HG03521 (cell line): Measurements from ENCODE around the gene JOSD2.
"Not testable (repeated sequence)": the region's sequence is repeated elsewhere in the genome, so short reads cannot be mapped to it uniquely, and the experiment has no call there.

ENCODE experiments used
- ATAC-seq: cut with Tn5 transposase; IDR thresholded peaks from one replicate; pipeline ENCODE4 v1.9.1; 2021; ENCODE audit warnings: mild to moderate bottlenecking, moderate library complexity; ENCODE audit not compliant: unreplicated experiment

JOSD2 gene

GRCh38 chr19:50478901-50479715 lies 31.9 kb downstream of the JOSD2 start:
- no peak for ATAC-seq

DNA sequence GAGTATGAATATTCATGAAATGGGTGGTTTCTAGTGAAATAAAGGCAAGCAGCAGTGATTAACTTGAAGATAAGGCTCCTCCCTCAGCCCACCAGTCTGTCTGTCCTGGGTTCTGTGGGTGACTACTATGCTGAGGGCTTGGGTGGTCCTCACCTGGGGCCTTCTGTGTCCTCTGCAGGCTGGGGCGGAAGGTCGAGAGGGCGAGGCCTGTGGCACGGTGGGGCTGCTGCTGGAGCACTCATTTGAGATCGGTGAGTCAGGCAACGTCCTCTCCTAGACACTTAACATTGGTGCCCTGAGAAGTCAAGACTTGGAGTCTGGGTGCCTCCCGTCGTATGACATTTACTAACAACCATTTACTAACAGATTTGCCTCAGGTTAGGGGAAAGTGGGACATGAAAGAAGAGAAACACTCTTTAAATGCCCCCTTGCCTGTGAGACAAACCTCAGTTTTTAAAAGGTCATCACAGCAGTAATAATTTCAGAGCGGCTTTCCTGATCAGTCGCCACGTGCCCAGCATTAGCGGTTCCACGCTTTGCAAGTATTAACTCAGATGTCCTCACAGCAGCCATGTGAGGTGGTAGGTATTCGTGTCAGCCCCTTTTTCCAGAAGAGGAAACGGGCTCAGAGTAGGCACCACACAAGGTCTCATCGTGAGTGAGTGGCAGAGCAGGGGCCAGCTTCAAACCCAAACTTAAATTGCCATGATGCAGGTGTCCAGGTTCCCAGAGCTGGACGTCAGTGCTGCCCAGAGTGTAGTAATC lies 33.1 kb downstream of the JOSD2 start:
- no peak for ATAC-seq

GRCh38 chr19:50476907-50477238 lies 34.1 kb downstream of the JOSD2 start:
- no peak for ATAC-seq

DNA sequence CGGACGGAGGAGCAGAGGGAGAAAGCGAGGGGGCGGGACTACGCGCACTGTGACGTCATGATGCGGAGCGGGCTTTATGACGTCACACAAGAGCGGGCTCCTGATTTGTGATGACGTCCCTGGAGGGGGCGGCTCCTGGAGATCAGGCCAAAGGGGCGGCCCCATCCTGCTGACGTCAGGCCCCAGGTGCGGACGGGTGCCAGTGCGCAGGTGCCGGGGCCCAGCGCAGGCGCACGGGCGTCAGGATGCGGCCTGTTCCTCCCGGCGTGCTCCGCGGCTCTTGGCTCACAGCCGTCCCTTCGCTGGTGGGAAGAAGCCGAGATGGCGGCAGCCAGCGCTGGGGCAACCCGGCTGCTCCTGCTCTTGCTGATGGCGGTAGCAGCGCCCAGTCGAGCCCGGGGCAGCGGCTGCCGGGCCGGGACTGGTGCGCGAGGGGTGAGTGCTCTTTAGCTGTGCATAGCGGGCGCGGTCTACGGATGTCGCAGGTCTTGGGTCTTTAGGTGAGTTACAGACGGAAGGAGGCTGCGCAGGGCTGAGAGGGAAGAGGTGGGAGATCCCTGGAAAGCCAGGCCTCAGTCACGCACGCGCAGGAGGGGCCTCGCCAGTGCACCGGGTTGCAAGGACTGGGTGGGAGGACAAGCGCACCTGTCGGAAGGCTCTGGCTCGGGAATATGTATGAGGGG lies 34.6 kb downstream of the JOSD2 start, which contains the start of the genes EMC10 and GARIN5A:
TSS of gene EMC10 (plus strand) at position 284 of the 683 bp plus-strand sequence. CDS start at position 322, 38 bp downstream.
TSS of gene GARIN5A (minus strand) at position 625 of the 683 bp plus-strand sequence. CDS start at position 165, 460 bp downstream.
- peak; percentile 81 for ATAC-seq

DNA sequence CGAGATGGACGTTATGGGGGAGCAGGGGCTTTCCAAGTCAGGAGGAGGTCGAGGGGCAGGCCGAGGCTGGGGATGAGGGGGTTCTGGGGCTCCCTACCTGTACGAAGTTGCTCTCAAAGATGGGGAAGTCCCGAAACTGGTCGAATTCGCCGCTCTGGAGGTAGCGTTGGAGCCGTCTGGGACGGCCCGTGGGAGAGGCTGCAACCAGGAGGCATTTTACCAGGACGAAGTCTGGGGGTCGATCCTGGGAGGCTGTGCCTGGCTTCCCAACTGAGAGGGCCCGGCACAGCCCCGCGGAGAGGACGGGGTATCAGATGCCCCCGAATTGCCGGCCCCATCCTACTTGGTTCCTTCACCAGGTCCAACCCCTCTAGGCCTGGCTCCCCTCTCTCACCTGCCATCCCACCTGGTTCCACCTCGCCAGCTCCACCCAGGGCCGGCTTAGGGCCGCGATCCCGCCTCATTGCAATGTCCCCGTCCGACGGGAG lies 35.2 kb downstream of the JOSD2 start:
- ATAC-seq = no peak

GRCh38 chr19:50475101-50475568 lies 35.9 kb downstream of the JOSD2 start:
- no peak for ATAC-seq

DNA sequence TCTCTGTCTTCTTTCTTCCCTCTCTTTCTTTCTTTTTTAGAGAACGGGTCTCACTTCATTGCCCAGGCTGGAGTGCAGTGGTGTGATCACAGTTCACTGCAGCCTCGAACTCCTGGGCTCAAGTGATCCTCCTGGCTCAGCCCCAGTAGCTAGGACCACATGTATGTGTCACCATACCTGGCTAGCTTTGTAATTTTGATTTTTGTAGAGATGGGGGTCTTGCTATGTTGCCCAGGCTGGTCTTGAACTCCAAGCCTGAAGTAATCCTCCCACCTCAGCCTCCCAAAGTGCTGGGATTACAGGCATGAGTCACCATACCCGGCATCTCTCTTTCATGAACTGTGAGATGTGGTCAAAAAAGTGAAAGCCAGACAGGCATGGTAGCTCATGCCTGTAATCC lies 37.7 kb downstream of the JOSD2 start:
- not testable (repeated sequence) for ATAC-seq

DNA sequence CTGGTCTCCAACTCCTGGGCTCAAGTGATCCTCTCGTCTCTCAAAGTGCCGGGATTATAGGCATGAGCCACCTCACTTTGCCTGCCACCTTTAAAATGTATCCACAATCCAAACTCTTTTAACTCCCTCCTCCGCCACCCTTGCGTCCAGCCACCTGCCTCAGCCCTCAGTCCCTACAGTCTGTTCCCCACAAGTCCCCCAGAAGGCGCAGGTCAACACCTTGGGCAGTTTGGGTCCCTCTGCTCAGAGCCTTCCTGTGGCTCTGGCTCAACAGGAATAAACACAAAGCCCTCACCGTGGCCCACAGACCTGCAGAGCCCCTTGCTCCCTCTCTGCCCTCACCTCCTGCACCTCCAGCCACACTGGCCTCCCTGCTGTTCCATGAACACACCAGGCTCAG lies 42.2 kb downstream of the JOSD2 start:
- no peak for ATAC-seq

DNA sequence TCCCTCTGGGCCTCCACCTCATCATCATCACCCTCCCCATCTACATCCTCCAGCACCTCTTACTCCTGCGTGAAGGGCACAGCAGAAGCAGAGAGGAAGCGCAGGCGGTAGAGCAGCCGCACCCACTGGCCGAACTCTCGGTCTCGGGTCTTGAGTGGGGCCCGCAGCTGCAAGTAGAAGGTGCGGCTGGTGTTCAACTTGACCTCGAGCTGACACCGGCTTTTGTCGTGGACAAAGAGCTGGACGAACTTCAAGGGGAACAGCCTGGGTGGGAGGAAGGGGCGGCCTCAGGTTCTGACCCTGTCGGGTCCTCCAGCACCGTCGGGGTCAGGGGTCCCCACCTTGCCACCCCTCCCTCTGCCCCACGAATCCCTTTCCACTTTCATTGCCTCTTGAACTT lies 43.4 kb downstream of the JOSD2 start:
- no peak for ATAC-seq

DNA sequence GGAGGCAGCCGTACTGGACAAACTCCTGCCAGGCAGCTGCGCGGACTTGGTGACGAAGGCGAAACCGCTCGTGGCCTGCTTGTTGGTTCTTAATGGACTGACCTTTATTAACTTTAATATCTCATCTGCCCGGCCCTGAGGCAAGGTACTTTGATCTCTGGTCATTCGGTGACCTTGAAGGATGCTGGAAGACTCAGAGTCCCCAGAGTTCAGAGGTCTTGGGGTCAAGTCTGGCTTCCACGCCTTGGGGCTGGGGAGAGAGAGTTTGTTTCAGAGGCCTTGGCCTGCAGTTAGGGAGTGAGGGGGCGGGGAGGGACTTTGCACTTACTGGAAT lies 44.3 kb downstream of the JOSD2 start:
- ATAC-seq = no peak

DNA sequence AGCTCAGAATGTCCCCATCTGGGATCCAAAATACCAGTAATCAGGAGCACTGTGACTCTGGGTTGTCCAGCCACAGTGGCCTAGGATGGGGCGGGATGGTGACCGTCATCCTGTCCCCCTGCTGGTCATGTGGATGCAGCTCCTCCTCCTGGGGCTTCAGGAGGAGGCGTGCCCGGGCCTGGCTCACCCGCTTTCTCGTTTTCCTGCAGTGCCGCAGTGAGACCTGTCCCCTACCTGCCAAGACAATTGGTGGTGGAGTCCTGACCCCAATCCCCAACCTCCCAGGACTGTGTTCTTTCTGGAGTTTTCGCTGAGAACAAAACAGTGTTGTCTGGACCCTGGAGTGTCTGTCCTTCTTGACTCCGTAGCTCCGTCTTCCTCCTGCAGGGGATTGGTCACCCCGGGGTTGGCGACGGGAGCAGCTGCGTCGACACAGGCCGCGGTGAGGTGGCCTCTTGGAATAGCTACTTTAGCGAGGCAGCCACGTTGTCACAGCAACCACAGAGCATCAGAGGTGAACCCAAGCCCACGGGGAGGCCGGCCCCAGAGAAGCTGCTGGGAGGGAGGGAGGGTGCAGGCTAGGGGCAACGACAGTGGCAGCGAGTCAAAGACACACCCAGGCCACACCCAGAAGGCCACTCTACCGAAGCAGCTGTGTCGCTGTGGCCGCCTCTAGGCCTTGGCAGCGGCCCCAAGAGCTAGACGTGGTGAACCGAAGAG lies 44.8 kb downstream of the JOSD2 start:
- no peak for ATAC-seq

- ATAC-seq = no peak
Measured at GRCh38 chr19:50465000-50465399, 46.0 kb downstream of the JOSD2 start.

- no peak for ATAC-seq
Measured at GRCh38 chr19:50464348-50464747, 46.6 kb downstream of the JOSD2 start.

DNA sequence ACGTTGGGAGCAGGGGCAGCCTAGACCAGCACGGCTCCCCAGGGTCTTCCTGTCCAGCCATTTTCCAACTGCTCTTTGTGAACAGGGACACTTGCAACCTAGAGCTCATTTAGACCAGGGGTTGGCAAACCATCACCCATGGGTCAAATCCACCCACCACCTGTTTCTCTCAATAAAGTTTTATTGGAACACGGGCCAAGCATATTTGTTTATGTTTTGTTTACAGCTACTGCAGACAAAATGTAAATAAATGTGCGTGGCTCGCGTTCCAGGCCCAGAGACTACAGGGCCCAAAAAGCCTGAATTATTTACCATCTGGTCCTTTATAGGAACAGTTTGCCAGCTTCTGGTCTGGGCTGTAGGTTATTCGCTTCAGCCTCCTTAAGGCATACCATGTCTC lies 48.0 kb downstream of the JOSD2 start:
- no peak for ATAC-seq

- ATAC-seq = no peak
Measured at GRCh38 chr19:50461066-50461875, 49.7 kb downstream of the JOSD2 start.

DNA sequence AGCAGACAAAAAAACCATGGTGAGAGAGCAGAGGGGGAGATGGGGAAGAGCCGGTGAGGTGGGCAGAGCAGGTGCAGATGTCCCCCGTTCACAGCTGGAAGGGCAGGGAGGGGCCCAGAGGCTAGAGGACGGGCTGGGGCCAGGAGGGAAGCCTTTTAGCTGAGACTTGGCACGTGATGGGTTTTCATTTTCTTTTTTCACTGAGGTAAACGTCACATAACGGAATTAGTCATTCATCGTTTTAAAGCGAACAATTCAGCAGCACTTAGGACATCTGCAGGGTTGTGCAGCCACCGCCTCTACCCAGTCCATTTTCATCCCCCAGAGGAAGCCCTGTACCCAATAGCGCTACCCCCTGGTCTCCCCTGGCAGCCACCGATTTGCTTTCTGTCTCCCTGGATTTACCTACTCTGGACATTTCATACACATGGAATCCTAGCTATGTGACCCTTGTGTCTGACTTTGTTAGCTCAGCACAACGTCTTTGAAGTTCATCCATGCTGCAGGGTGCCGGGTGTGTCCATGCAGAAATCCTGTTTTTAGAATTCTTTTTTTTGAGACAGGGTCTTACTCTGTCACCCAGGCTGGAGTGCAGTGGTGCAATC lies 50.7 kb downstream of the JOSD2 start:
- peak; percentile 47 for ATAC-seq

DNA sequence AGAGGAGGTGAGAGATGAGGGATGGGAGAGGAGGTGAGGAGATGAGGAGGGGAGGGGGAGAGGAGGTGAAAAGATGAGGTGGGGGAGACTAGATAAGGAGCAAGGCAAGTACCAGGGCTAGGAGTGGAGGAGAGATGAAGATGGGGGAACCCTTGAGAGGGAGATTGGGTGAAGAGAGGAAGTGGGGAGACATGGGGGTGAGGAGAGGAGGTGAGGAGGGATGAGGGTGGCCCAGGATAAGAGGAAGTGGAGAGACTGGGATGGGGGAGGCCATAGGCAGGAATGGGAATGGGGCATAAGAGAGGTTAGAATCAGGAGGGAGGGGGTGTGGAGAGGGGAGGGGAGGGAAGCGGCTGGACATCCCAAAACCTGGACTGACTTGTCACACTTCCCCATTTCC lies 51.4 kb downstream of the JOSD2 start:
- no peak for ATAC-seq

DNA sequence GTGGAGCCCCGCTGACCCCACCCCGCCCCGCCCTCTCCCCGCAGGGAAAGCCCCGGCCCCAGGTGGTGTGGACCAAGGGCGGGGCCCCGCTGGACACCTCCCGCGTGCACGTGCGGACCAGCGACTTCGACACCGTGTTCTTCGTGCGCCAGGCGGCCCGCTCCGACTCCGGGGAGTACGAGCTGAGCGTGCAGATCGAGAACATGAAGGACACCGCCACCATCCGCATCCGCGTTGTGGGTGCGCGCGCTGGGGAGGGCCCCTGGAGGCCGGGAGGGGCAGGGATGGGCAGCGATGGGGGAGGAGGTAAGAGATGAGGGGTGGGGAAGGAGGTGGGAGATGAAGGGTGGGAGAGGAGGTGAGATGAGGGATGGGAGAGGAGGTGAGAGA lies 51.9 kb downstream of the JOSD2 start:
- no peak for ATAC-seq

DNA sequence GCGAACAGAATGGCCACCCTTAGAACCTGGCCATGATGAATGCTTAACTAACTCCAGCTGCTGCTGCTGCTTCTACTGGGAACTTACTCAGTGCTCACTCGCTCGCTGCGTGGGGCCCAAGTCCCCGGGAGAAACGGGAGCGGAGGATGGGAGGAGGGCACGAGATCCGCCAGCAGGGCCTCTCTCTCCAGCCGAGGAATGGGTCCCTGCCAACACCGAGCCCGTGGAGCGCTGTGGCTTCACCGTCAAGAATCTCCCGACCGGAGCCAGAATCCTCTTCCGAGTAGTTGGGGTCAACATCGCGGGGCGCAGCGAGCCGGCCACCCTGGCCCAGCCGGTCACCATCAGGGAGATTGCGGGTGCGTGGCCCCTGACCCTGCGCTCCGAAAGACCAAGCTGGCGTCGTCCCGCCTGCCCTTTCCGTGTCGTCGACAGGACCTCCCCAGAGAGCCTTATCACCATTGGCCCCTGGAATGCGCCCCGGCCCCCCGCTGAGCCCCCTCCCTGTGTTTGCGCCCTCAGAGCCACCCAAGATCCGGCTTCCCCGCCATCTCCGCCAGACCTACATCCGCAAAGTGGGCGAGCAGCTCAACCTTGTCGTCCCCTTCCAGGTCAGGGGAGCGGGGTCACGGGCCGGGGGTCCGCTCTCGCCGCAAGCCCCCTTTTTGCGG lies 52.5 kb downstream of the JOSD2 start:
- ATAC-seq = no peak
